ENCODE data around the gene EVC. TPM values are rescaled to one million over a fixed set of nuclear protein-coding genes. Genes with fewer than 3 reads are reported as not detected.

The EVC gene
- total and polyA plus RNA-seq, 2 of the 4 experiments (the other 2 are of a cell fraction): 16.8 to 18.9 TPM

- no TSS peak for BruUV-seq (replicated peaks)
- Histone ChIP-seq H3K56ac (ENCODE audit: extremely low read depth, insufficient read depth, low read length) (no peak overlapping the region), H3K27me3 (ENCODE audit: control insufficient read depth, insufficient read depth, low read length) (no peaks in the 10 kb centered on the region), H2BK15ac (ENCODE audit: low read depth, low read length) (peak overlapping the region; percentile 0; the same call in 1 of the 3 replicates), H3K4ac (ENCODE audit: low read depth, low read length) (peak overlapping the region; percentile 25; the same call in 1 of the 2 replicates), H3K79me1 (ENCODE audit: low read depth in 1 of 2, low read length in 2 of 2) (peaks cover 19 to 36% of the 10 kb centered on the region in 2 experiments), H3K4me1 (ENCODE audit: control insufficient read depth, insufficient read depth, low read length) (peaks cover 11% of the 10 kb centered on the region), H4K8ac (ENCODE audit: low read depth in 2 of 2, low read length in 2 of 2) (peak overlapping the region in 1 of 2 experiments; percentile 21; a peak in 1 of 4 replicates), H3K4me3 (ENCODE audit: insufficient read depth, low read depth, low read length) (no peak overlapping the region), H3K27ac (ENCODE audit: insufficient read depth, low read length) (no peak overlapping the region), H2BK120ac (ENCODE audit: low read depth, low read length) (peak overlapping the region; percentile 60; the same call in 1 of the 2 replicates), H3K9me1 (ENCODE audit: insufficient read depth, low read length) (peaks cover 23% of the 10 kb centered on the region), H2BK5ac (ENCODE audit: low read depth, low read length, poor library complexity, severe bottlenecking) (peak overlapping the region; percentile 86), H2AK9ac (replicated peaks; ENCODE audit: low read depth, low read length, poor library complexity) (peak overlapping the region; percentile 63), H3K9me3 (ENCODE audit: control insufficient read depth, insufficient read depth, low read length) (peaks cover 4% of the 10 kb centered on the region; the same call in 1 of the 2 replicates), H2BK20ac (ENCODE audit: low read depth, low read length) (no peak overlapping the region), H4K5ac (ENCODE audit: low read depth, low read length) (peak overlapping the region; percentile 47; the same call in 1 of the 2 replicates), H2AFZ (replicated peaks; ENCODE audit: low read length, poor library complexity) (no peak overlapping the region), H3K9ac (ENCODE audit: low read depth, low read length) (no peak overlapping the region), H3K18ac (ENCODE audit: low read depth, low read length) (peak overlapping the region; percentile 19; the same call in 1 of the 2 replicates), H2AK5ac (ENCODE audit: low read depth, low read length) (peak overlapping the region; percentile 33; the same call in 1 of the 2 replicates), H4K91ac (ENCODE audit: insufficient read depth, low read depth, low read length) (0 out of 2 replicates have a peak overlapping the region, but pooled peaks have one; percentile 27), H3K23ac (ENCODE audit: low read depth, low read length) (no peak overlapping the region), H4K20me1 (ENCODE audit: insufficient read depth, low read length) (no peaks in the 10 kb centered on the region; the same call in 1 of the 2 replicates), H3K36me3 (ENCODE audit: control insufficient read depth, insufficient read depth, low read length) (peaks cover 29% of the 10 kb centered on the region), H3K14ac (replicated peaks; ENCODE audit: low read depth, low read length) (0 out of 2 replicates have a peak overlapping the region, but pooled peaks have one; percentile 27), H3K4me2 (ENCODE audit: low read depth, low read length) (no peak overlapping the region)
- WGBS, 2 experiments (ENCODE audit: extremely low coverage in 2 of 2, insufficient read length in 1 of 2): 92% methylated on average over 4 of the region's 9 CpGs; no CpG with 5 or more reads in 1 of the 2 experiments
- DNase-seq (peak; percentile 72), ATAC-seq (ENCODE audit: low read depth) (peak; percentile 42)
- TF ChIP-seq CEBPB (IDR thresholded peaks at IDR 0.05; ENCODE audit: low read depth, low read length) (no peak), POLR2A (IDR thresholded peaks at IDR 0.05; ENCODE audit: low read depth, low read length) (no peak), RAD21 (IDR thresholded peaks at IDR 0.05; ENCODE audit: low read length) (no peak), MAFK (IDR thresholded peaks at IDR 0.05; ENCODE audit: low read depth, low read length) (no peak), SMC3 (IDR thresholded peaks at IDR 0.05; ENCODE audit: low read depth, low read length) (no peak), MAZ (IDR thresholded peaks at IDR 0.05; ENCODE audit: borderline replicate concordance, low read depth, low read length) (no peak), CTCF (conservative IDR thresholded peaks at IDR 0.05; ENCODE audit: low read depth, low read length) (no peak), MXI1 (IDR thresholded peaks at IDR 0.05; ENCODE audit: borderline replicate concordance, low read depth, low read length) (no peak)
- dilution Hi-C loops (cut with HindIII; ENCODE audit: low sequenced_read_pairs, unreplicated experiment): no loop called here
- intact Hi-C loops (cut with micrococcal nuclease): no loop called here
- ChIA-PET POLR2A (ENCODE audit: unreplicated experiment) (no interaction called here), CTCF (interaction anchor here (0.9 to 1.1 kb wide), 2 partner anchors 10 to 128 kb away, joined by 3 read pairs; no protein-coding TSS in a partner anchor)
- in situ Hi-C loops (cut with MboI; ENCODE audit: low sequenced_read_pairs): no loop called here
Observed at GRCh38 chr4:5780831-5781480, 70.0 kb downstream of the EVC start.

All from IMR-90 (cell line).